Activated CD4-positive, alpha-beta T cell treated with anti-CD3 and anti-CD28 coated beads for 36 hours (primary cell): ENCODE results near the gene NPDC1. TPM values are rescaled to one million over a fixed set of nuclear protein-coding genes. Genes with fewer than 3 reads are reported as not detected.

Experiments used
- ATAC-seq: fragments of 200-7000 bp; cut with Tn5 transposase; one replicate; pipeline ENCODE4 v1.10.0; 2021; ENCODE audit warnings: mild to moderate bottlenecking, moderate library complexity
- CTCF ChIA-PET: fragments of 350-600 bp; sonication (Branson Sonifier 250); formaldehyde crosslinking; loops from one replicate; lab custom pipeline; 2021; ENCODE audit warnings: antibody characterized with exemption; lab: Charles Lee
- POLR2A ChIA-PET: fragments of 350-600 bp; sonication (Branson Sonifier 250); formaldehyde crosslinking; loops from one replicate; lab custom pipeline; 2021; ENCODE audit warnings: antibody characterized with exemption, inconsistent platforms; lab: Charles Lee
- DNase-seq: peaks from one replicate; pipeline ENCODE4 v3.0.0-alpha.2; 2020
- H3K27ac Mint-ChIP-seq: one replicate; pipeline ENCODE4 v1.8.0; 2021; ENCODE audit warnings: mixed read lengths
- H3K27me3 Mint-ChIP-seq: one replicate; pipeline ENCODE4 v1.8.0; 2021; ENCODE audit warnings: mixed read lengths
- H3K36me3 Mint-ChIP-seq: one replicate; pipeline ENCODE4 v1.8.0; 2021; ENCODE audit warnings: low read depth, mixed read lengths
- H3K4me1 Mint-ChIP-seq: one replicate; pipeline ENCODE4 v1.8.0; 2021; ENCODE audit warnings: mixed read lengths
- H3K4me3 Mint-ChIP-seq: one replicate; pipeline ENCODE4 v1.8.0; 2021; ENCODE audit warnings: mild to moderate bottlenecking, moderate library complexity, mixed read lengths
- H3K9me3 Mint-ChIP-seq: one replicate; pipeline ENCODE4 v1.8.0; 2021; ENCODE audit warnings: low read depth, mixed read lengths
- intact Hi-C, 2 experiments: fragments of 100-400 bp; cut with DNase I in 1 of 2; cut with micrococcal nuclease in 1 of 2; formaldehyde crosslinking; loops; one replicate each; pipeline versions ENCODE4 v1.14.2 to v1.15.1; 2022 to 2024; cut with DNase I, micrococcal nuclease
- total RNA-seq, 2 experiments: library from RNA; stranded (reverse); gene quantifications; one replicate each; pipeline ENCODE4 v1.2.3, GENCODE V29; 2021

The NPDC1 gene
- total RNA-seq, 2 experiments from 2014 or later = 21.0 to 23.1 TPM

DNA sequence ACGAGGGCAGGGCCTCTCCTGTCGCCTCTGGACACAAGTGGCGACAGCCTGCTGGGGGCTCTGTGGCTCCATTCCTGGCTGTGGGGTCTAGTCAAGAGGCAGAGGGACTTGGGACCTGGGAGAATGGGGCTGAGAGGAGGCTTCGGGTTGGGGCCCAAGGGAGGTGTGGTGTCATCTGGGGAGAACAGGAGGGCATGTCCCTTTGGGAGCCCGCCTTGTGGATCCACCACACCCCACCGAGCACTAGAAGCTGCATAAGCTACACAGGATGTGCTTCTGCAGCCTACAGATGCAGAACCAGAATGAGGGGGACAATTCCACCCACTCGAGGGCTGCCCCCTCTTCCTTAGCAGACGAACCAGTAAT, 36.9 kb upstream of the NPDC1 start:
- no peaks in the 10 kb centered on the region for H3K27me3 Mint-ChIP-seq
- ChIA-PET POLR2A (interaction anchor here (0.6 kb wide), 1 partner anchor 122 kb away, joined by 3 read pairs; no protein-coding TSS in a partner anchor), CTCF (interaction anchor here (0.6 to 1.4 kb wide), 3 partner anchors 12 to 48 kb away, joined by 3 to 4 read pairs (median 3); partner anchors contain the start of gene SAPCD2)
- ATAC-seq (no peak), DNase-seq (no peak)
- H3K27ac Mint-ChIP-seq = no peak overlapping the region
- H3K36me3 Mint-ChIP-seq = peaks cover 8% of the 10 kb centered on the region
- intact Hi-C loops = no loop called here
- H3K4me1 Mint-ChIP-seq = peaks cover 26% of the 10 kb centered on the region
- H3K9me3 Mint-ChIP-seq = no peaks in the 10 kb centered on the region
- no peak overlapping the region for H3K4me3 Mint-ChIP-seq

DNA sequence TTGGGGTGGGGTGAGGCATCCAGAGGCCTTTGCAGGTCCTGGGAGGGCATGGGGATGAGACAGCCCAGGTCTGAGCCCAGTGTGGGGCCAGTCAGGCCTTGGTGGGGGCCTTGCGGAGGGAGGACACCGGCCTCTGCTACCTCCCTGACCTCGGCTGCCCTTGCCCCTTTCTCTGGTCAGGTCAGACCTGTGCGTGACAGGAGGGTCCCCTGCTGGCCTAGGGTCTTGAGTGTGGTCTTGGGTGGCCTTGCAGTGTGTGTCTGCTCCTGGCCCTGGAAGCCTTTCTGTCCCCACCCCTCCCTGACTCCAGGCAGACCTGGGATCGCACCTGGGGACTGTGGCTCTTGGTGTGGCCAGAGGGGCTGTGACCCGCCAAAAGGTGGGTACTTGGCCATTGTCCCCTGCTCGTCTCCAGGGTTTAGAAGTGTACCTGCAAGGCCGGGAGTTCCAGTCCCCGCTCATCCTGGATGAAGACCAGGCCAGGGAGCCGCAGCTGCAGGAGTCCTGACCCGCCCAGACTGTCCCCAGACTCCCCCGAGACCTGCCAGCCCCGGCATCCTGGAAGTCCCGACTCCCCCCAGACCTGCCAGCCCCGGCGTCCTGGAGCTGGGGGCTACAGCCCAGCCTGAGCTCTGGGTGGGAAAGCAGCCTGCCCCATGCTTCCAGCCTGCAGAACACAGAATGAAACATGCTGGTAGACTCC, 36.4 kb upstream of the NPDC1 start:
- DNase-seq (no peak), ATAC-seq (no peak)
- Mint-ChIP-seq H3K9me3 (no peaks in the 10 kb centered on the region), H3K27ac (no peak overlapping the region), H3K4me1 (peaks cover 21% of the 10 kb centered on the region), H3K4me3 (no peak overlapping the region), H3K27me3 (no peaks in the 10 kb centered on the region), H3K36me3 (peaks cover 8% of the 10 kb centered on the region)
- intact Hi-C loops = no loop called here
- ChIA-PET POLR2A (no interaction called here), CTCF (interaction anchor here (1.4 to 3.2 kb wide), 2 partner anchors 12 to 15 kb away, joined by 4 to 15 read pairs; partner anchors contain the start of gene SAPCD2)

DNA sequence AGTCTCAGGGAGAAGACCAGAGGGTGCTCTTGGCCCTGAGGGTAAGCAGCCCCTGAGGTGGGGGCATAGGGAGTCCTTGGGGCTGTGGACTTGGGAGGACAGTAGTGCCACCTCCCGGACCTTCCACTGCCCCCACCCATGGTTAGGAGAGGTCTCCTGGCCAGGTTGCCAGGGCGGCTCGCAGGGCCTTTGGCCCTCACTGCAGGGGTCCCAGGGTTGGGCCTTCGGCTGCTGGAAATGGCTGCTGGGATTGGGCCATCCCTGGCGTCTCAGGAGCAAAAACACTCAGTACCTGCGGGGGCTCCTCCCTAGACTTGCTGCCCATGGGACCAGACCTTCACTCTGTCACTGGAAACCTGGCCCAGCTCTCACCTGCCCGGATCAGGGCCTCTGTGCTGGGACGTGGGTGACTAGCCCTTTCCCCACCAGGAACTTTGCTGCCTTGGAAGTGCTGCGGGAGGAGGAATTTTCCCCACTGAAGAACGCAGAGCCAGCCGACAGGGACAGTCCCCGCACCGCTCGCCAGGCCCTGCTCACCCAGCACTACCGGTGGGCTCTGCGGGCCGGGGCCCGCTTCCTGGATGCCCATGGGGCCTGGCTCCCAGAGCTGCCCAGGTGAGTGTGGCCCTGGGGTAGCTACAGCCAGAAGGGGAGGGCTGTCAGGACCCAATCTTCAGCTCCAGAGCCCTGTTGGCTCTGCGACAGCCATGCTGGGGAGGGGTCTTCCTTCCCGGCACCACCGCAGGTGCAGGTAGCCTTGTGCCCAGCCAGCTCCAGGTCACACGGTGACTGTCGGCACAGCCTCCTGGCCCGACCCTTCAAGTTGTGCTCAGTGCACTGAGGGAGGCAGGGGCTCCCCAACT, 34.5 kb upstream of the NPDC1 start:
- ATAC-seq (no peak), DNase-seq (no peak)
- Mint-ChIP-seq H3K4me1 (peaks cover 17% of the 10 kb centered on the region), H3K9me3 (no peaks in the 10 kb centered on the region), H3K27me3 (no peaks in the 10 kb centered on the region), H3K27ac (no peak overlapping the region), H3K4me3 (no peak overlapping the region), H3K36me3 (peaks cover 6% of the 10 kb centered on the region)
- intact Hi-C loops = no loop called here
- POLR2A ChIA-PET = no interaction called here
- CTCF ChIA-PET = interaction anchor here (1.0 to 3.2 kb wide), 3 partner anchors 10 to 15 kb away, joined by 3 to 15 read pairs (median 5); no protein-coding TSS in a partner anchor

DNA sequence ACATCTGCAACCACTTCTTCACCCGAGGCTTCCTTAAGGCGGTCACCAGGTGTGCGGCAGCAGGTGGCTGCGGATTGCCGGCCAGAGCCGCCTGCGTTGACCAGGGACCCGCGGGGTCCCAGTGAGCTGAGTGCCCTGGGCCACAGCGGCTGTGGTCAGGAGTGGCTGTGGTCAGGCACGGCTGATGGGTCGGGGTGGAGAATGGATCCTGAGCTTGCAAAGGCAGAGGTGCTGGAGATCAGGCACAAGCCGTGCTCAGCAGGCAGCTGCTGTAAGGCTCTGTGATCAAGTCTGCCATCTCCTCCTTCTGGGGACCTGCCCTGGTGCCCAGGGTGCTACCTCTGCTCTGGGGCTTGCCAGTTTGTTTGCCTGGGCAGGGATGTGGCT, 33.4 kb upstream of the NPDC1 start:
- no peaks in the 10 kb centered on the region for H3K9me3 Mint-ChIP-seq
- H3K4me1 Mint-ChIP-seq = peaks cover 11% of the 10 kb centered on the region
- no peak for ATAC-seq
- H3K36me3 Mint-ChIP-seq = peaks cover 6% of the 10 kb centered on the region
- ChIA-PET CTCF (interaction anchor here (0.8 to 3.2 kb wide), 3 partner anchors 12 to 33 kb away, joined by 3 to 15 read pairs (median 5); partner anchors contain the start of gene NPDC1), POLR2A (interaction anchor here (0.6 kb wide), 1 partner anchor 45 kb away, joined by 3 read pairs; no protein-coding TSS in a partner anchor)
- intact Hi-C loops = no loop called here
- H3K27me3 Mint-ChIP-seq = no peaks in the 10 kb centered on the region
- H3K27ac Mint-ChIP-seq = no peak overlapping the region
- H3K4me3 Mint-ChIP-seq = no peak overlapping the region
- DNase-seq = no peak

DNA sequence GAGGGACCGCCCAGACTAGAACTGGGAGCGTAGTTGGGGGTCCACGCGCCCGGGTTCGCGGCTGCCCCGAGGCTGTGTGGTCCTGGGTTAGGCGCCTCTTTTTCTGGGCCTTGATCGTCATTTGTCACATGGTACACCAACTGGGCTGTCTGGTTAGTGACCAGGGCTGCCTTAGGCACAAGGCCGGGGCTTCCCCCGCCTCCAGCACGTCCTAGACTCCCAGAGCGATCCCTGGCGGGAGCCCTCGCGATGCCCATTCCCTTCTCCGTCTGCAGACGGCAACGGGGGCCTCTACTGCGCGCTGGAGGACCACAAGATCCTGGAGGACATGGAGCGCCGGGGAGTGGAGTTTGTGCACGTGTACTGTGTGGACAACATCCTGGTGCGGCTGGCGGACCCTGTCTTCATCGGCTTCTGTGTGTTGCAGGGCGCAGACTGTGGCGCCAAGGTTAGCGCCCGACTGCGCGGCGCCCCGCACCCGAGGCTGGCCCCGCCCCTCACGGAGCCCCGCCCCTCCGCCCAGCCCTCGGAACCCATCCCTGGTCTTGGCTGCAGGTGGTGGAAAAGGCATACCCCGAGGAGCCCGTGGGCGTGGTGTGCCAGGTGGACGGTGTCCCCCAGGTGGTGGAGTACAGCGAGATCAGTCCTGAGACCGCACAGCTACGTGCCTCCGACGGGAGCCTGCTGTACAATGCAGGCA, 32.9 kb upstream of the NPDC1 start:
- no peaks in the 10 kb centered on the region for H3K9me3 Mint-ChIP-seq
- no peaks in the 10 kb centered on the region for H3K27me3 Mint-ChIP-seq
- H3K4me3 Mint-ChIP-seq = peak overlapping the region; percentile 69
- H3K27ac Mint-ChIP-seq = no peak overlapping the region
- DNase-seq (no peak), ATAC-seq (no peak)
- intact Hi-C loops = no loop called here
- peaks cover 6% of the 10 kb centered on the region for H3K36me3 Mint-ChIP-seq
- ChIA-PET POLR2A (interaction anchor here (0.7 kb wide), 1 partner anchor 8 kb away, joined by 3 read pairs; the partner anchor contains the start of gene MAN1B1), CTCF (interaction anchor here (0.8 to 3.2 kb wide), 3 partner anchors 12 to 32 kb away, joined by 3 to 15 read pairs (median 5); partner anchors contain the start of gene NPDC1)
- H3K4me1 Mint-ChIP-seq = peaks cover 7% of the 10 kb centered on the region

DNA sequence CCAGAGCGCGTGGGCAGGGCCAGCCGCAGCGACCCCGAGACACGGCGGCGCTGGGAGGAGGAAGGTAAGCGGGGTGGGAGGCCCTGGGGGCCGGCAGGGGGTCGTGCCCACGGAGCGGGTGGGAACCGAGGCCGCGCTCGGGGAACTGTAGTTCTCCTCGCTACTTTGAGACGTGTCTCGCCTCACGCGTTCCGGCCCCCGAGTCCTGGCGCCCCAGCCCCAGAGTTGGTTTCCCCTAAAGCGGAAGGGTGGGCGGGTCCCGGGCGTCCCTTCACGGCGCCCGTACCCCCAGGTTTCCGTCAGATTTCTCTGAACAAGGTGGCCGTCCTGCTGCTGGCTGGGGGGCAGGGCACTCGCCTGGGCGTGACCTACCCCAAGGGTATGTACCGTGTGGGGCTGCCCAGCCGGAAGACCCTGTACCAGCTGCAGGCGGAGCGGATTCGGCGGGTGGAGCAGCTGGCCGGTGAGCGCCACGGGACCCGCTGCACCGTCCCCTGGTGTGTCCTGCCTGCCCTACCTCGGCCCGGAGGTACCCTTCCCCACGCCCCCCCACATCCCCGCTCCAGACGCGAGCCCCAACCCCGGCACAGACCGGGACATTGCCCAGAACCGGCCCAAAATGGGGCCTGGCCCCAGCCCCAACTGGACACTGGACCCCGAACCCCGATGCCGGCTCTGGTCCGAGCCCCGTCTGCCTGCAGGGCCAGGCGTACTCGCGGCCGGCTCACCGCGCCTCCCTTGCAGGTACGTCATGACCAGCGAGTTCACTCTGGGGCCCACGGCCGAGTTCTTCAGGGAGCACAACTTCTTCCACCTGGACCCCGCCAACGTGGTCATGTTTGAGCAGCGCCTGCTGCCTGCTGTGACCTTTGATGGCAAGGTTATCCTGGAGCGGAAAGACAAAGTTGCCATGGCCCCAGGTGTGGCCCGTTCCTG, 32.0 kb upstream of the NPDC1 start:
- CTCF ChIA-PET = interaction anchor here (1.0 to 1.9 kb wide), 5 partner anchors 8 to 44 kb away, joined by 3 to 10 read pairs (median 5); partner anchors contain the start of gene MAN1B1
- H3K4me1 Mint-ChIP-seq = no peaks in the 10 kb centered on the region
- peaks cover 6% of the 10 kb centered on the region for H3K36me3 Mint-ChIP-seq
- intact Hi-C loops = loop anchor here in 1 of 2 experiments (1.0 kb wide), 1 partner anchor 8 kb away; the partner anchor contains the start of gene MAN1B1
- no peaks in the 10 kb centered on the region for H3K9me3 Mint-ChIP-seq
- peak; percentile 36 for ATAC-seq
- DNase-seq = peak; percentile 63
- POLR2A ChIA-PET = interaction anchor here (0.7 kb wide), 1 partner anchor 8 kb away, joined by 3 read pairs; the partner anchor contains the start of gene MAN1B1
- no peak overlapping the region for H3K27ac Mint-ChIP-seq
- H3K4me3 Mint-ChIP-seq = peak overlapping the region; percentile 69
- H3K27me3 Mint-ChIP-seq = no peaks in the 10 kb centered on the region

DNA sequence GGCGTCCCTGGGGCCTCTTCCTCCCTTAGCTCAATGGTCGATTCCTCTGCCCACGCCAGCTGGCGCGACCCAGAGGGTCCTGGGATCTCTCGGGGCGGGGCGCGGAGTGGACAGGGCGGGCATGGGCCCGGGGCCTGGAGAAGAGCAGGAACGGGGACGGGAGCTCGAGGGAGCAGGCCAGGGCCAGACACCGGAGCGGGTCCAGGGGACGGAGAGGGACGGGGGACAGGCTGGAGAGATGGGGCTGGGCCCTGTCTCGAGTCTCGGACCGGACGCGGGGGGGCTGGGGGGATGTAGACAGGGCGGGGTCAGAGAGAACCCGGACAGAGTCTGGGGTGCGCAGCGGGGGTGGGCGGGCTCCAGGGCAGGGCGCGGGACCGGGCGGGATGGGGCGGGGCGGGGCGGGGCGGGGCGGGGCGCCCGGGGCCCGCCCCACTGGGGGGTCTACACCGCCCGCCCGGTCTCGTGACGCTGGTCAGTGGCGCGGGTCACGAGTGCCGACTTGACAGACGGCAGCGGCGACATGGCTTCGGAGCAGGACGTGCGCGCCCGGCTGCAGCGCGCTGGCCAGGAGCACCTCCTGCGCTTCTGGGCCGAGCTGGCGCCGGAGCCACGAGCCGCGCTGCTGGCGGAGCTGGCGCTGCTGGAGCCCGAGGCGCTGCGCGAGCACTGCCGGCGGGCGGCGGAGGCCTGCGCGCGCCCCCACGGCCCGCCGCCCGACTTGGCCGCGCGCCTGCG, 31.2 kb upstream of the NPDC1 start, which contains the start of gene UAP1L1:
Gene UAP1L1 (plus strand): TSS at position 508 of the 738 bp plus-strand sequence. CDS start 16 bp downstream, at position 524.
- intact Hi-C loops = loop anchor here in 1 of 2 experiments (1.0 kb wide), 1 partner anchor 9 kb away; the partner anchor contains the start of gene MAN1B1
- ChIA-PET POLR2A (interaction anchor here (1.0 kb wide), 1 partner anchor 9 kb away, joined by 5 read pairs; the partner anchor contains the start of gene MAN1B1), CTCF (interaction anchor here (0.5 to 1.9 kb wide), 7 partner anchors 9 to 138 kb away, joined by 3 to 10 read pairs (median 3); partner anchors contain the start of gene MAN1B1)
- no peaks in the 10 kb centered on the region for H3K27me3 Mint-ChIP-seq
- H3K27ac Mint-ChIP-seq = no peak within 1 kb of the TSS
- DNase-seq (peak; percentile 72), ATAC-seq (peak; percentile 80)
- H3K9me3 Mint-ChIP-seq = no peaks in the 10 kb centered on the region
- H3K4me1 Mint-ChIP-seq = no peaks in the 10 kb centered on the region
- H3K4me3 Mint-ChIP-seq = peak within 1 kb of the TSS; percentile 69
- H3K36me3 Mint-ChIP-seq = peaks cover 6% of the 10 kb centered on the region

DNA sequence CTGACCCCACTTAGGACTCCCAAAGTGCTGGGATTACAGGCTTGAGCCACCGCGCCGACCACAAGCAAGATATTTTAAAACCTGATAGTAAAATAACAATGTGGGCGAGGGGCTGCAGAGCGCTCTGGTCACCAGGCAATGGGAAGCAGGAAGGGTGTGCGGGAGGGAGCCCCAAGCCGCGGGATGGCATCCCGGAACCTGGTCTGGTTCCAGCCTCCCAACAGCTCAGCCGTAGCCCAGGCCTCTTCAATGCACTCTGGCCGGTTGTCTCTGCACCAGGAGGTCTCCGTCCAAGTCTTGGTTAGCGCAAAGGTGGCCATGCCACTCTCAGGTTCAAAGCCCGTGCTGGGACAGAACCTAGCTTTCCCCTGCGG, 30.6 kb upstream of the NPDC1 start:
- intact Hi-C loops = loop anchor here in 1 of 2 experiments (1.0 kb wide), 1 partner anchor 10 kb away; the partner anchor contains the start of gene MAN1B1
- ChIA-PET POLR2A (interaction anchor here (1.0 kb wide), 1 partner anchor 10 kb away, joined by 5 read pairs; the partner anchor contains the start of gene MAN1B1), CTCF (interaction anchor here (0.5 to 1.9 kb wide), 7 partner anchors 8 to 137 kb away, joined by 3 to 10 read pairs (median 4); partner anchors contain the start of genes MAN1B1 and NPDC1)
- no peak for ATAC-seq
- Mint-ChIP-seq H3K4me1 (no peaks in the 10 kb centered on the region), H3K9me3 (no peaks in the 10 kb centered on the region), H3K27me3 (no peaks in the 10 kb centered on the region), H3K36me3 (peaks cover 5% of the 10 kb centered on the region), H3K27ac (no peak overlapping the region), H3K4me3 (peak overlapping the region; percentile 69)
- DNase-seq = no peak

DNA sequence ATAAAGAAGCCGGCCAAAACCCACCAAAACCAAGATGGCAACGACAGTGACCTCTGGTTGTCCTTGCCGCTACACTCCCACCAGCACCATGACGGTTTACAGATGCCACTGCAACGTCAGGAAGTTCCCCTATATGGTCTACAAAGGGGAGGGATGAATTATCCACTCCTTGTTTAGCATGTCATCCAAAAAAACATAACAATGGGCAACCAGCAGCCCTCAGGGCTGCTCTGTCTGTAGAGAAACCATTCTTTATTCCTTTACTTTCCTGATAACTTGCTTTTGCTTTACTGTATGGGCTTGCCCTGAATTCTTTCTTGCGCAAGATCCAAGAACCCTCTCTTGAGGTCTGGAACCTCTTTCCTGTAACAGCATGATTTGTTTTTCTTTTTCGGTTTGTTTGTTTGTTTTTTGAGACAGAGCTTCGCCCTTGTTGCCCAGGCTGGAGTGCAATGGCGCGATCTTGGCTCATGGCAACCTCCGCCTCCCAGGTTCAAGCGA, 29.3 kb upstream of the NPDC1 start:
- peaks cover 4% of the 10 kb centered on the region for H3K36me3 Mint-ChIP-seq
- H3K27ac Mint-ChIP-seq = no peak overlapping the region
- no peak for ATAC-seq
- intact Hi-C loops = no loop called here
- CTCF ChIA-PET = interaction anchor here (0.5 to 0.9 kb wide), 2 partner anchors 29 to 40 kb away, joined by 3 read pairs; no protein-coding TSS in a partner anchor
- no peaks in the 10 kb centered on the region for H3K27me3 Mint-ChIP-seq
- H3K4me1 Mint-ChIP-seq = peaks cover 5% of the 10 kb centered on the region
- POLR2A ChIA-PET = no interaction called here
- no peaks in the 10 kb centered on the region for H3K9me3 Mint-ChIP-seq
- no peak overlapping the region for H3K4me3 Mint-ChIP-seq
- no peak for DNase-seq
